DOHH2 (cell line): ENCODE data around the gene NME4.

Experiments used
- H3F3A ChIP-seq: fragments of 200-600 bp; sonication (generic), shearing (Covaris generic); 2 replicates; pipeline ENCODE4 v1.6.0; 2016; ENCODE audit warnings: antibody characterized with exemption, mild to moderate bottlenecking; ENCODE audit not compliant: control insufficient read depth, insufficient read depth
- H3K27ac ChIP-seq: fragments of 200-600 bp; sonication (generic); 2 replicates; pipeline ENCODE4 v1.5.1; 2014; ENCODE audit warnings: low read depth, mild to moderate bottlenecking, low read length, moderate library complexity
- H3K27me3 ChIP-seq: fragments of 200-600 bp; sonication (generic); 2 replicates; pipeline ENCODE4 v1.6.1; 2014; ENCODE audit warnings: mild to moderate bottlenecking, low read length, mixed read lengths; ENCODE audit not compliant: control insufficient read depth
- H3K36me3 ChIP-seq: fragments of 200-600 bp; sonication (generic); 2 replicates; pipeline ENCODE4 v1.6.1; 2014; ENCODE audit warnings: mild to moderate bottlenecking, low read length, moderate library complexity, mixed read lengths; ENCODE audit not compliant: control insufficient read depth
- H3K4me1 ChIP-seq: fragments of 200-600 bp; sonication (generic); 2 replicates; pipeline ENCODE4 v1.6.1; 2014; ENCODE audit warnings: mild to moderate bottlenecking, low read length, mixed read lengths; ENCODE audit not compliant: control insufficient read depth
- H3K4me2 ChIP-seq: fragments of 200-600 bp; sonication (generic); 2 replicates; pipeline ENCODE4 v1.6.0; 2014; ENCODE audit warnings: mild to moderate bottlenecking, low read length, moderate library complexity
- H3K4me3 ChIP-seq: fragments of 200-600 bp; sonication (generic); 2 replicates; pipeline ENCODE4 v1.5.1; 2014; ENCODE audit warnings: mild to moderate bottlenecking, low read length, mixed read lengths
- H3K79me2 ChIP-seq: fragments of 200-600 bp; sonication (generic); 2 replicates; pipeline ENCODE4 v1.6.1; 2014; ENCODE audit warnings: mild to moderate bottlenecking, low read length, mixed read lengths; ENCODE audit not compliant: control insufficient read depth
- H3K9me2 ChIP-seq: fragments of 200-600 bp; sonication (generic); replicated peaks from 2 replicates; pipeline ENCODE4 v1.6.1; 2014; ENCODE audit warnings: mild to moderate bottlenecking, low read length, mixed read lengths; ENCODE audit not compliant: control insufficient read depth
- H3K9me3 ChIP-seq: fragments of 200-600 bp; sonication (generic); 2 replicates; pipeline ENCODE4 v1.6.1; 2014; ENCODE audit warnings: antibody characterized with exemption, low read length, mixed read lengths; ENCODE audit not compliant: control insufficient read depth, insufficient read depth
- H4K20me1 ChIP-seq: fragments of 200-600 bp; sonication (generic); 2 replicates; pipeline ENCODE4 v1.6.0; 2014; ENCODE audit warnings: low read depth, mild to moderate bottlenecking, antibody characterized with exemption, low read length, moderate library complexity; ENCODE audit not compliant: control insufficient read depth, insufficient read depth
- EZH2phosphoT487 ChIP-seq: fragments of 200-600 bp; sonication (generic); IDR thresholded peaks from 2 replicates; pipeline ENCODE4 v1.6.1; 2017; ENCODE audit warnings: borderline replicate concordance, mild to moderate bottlenecking, antibody characterized with exemption, low read length, moderate library complexity, mixed read lengths
- TF ChIP-seq, protein P1 (sequence below): fragments of 200-600 bp; sonication (generic); IDR thresholded peaks from one replicate; pipeline ENCODE4 v1.5.1; 2014; ENCODE audit warnings: antibody characterized with exemption, mild to moderate bottlenecking, low read depth, low read length; ENCODE audit not compliant: poor library complexity, severe bottlenecking

NME4 gene

DNA sequence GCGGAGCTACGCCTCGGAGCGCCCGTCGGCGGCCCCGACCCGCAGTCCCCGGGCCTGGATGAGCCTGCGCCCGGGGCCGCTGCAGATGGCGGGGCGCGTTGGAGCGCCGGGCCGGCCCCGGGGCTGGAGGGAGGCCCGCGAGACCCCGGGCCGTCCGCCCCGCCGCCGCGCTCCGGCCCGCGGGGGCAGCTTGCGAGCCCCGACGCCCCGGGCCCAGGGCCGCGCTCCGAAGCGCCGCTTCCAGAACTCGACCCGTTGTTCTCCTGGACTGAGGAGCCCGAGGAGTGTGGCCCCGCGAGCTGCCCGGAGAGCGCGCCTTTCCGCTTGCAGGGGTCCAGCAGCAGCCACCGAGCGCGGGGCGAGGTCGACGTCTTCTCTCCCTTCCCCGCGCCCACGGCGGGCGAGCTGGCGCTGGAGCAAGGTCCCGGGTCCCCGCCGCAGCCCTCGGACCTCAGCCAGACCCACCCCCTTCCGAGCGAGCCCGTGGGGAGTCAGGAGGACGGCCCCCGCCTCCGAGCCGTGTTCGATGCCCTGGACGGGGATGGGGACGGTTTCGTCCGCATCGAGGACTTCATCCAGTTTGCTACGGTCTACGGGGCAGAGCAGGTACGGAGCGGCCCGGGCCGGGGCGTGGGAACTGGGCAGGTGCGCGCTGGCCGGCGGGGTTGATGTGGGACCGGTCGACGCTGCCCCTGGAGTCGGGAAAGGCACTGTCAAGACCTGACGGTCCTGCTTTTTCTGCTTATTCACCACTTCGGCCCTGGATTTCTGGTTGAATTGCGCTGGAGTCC lies 29.3 kb downstream of the NME4 start:
- peaks cover 34% of the 10 kb centered on the region for H3K4me1 ChIP-seq
- no peak overlapping the region for H3K27ac ChIP-seq
- H3K9me2 ChIP-seq = no peaks in the 10 kb centered on the region
- H3K27me3 ChIP-seq = peaks cover 12% of the 10 kb centered on the region
- H3K9me3 ChIP-seq = no peaks in the 10 kb centered on the region
- H3K4me2 ChIP-seq = peak overlapping the region; percentile 87
- H3F3A ChIP-seq = no peaks in the 10 kb centered on the region
- no peak for TF ChIP-seq EZH2phosphoT487
- TF ChIP-seq, protein P1, sequence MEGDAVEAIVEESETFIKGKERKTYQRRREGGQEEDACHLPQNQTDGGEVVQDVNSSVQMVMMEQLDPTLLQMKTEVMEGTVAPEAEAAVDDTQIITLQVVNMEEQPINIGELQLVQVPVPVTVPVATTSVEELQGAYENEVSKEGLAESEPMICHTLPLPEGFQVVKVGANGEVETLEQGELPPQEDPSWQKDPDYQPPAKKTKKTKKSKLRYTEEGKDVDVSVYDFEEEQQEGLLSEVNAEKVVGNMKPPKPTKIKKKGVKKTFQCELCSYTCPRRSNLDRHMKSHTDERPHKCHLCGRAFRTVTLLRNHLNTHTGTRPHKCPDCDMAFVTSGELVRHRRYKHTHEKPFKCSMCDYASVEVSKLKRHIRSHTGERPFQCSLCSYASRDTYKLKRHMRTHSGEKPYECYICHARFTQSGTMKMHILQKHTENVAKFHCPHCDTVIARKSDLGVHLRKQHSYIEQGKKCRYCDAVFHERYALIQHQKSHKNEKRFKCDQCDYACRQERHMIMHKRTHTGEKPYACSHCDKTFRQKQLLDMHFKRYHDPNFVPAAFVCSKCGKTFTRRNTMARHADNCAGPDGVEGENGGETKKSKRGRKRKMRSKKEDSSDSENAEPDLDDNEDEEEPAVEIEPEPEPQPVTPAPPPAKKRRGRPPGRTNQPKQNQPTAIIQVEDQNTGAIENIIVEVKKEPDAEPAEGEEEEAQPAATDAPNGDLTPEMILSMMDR = no peak
- H3K4me3 ChIP-seq = peak overlapping the region; percentile 86
- H3K79me2 ChIP-seq = peaks cover 51% of the 10 kb centered on the region
- H4K20me1 ChIP-seq = peaks cover 8% of the 10 kb centered on the region; the same call in 1 of the 2 replicates
- peaks cover 16% of the 10 kb centered on the region for H3K36me3 ChIP-seq

DNA sequence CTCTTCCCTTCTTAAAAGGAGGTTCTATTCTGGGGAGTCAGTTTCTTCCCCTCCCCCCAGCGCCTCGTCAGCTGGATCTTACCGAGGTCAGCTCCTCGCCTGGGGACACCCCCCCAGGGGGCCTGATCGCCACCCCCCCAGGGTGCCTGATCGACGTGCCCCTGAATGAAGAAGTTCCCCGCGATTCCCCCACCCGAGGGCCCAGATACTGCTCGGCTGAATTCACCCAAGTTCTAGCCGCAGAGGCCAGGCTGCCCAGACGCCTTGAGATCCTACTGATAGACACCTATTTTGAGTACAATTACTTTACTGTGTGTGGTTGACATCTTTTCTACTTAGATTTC lies 29.9 kb downstream of the NME4 start:
- Histone ChIP-seq H4K20me1 (peaks cover 8% of the 10 kb centered on the region; the same call in 1 of the 2 replicates), H3K4me1 (peaks cover 34% of the 10 kb centered on the region), H3K27me3 (peaks cover 12% of the 10 kb centered on the region), H3K4me3 (peak overlapping the region; percentile 86), H3K9me3 (no peaks in the 10 kb centered on the region), H3K27ac (no peak overlapping the region), H3F3A (no peaks in the 10 kb centered on the region), H3K9me2 (no peaks in the 10 kb centered on the region), H3K36me3 (peaks cover 16% of the 10 kb centered on the region), H3K4me2 (peak overlapping the region; percentile 87), H3K79me2 (peaks cover 54% of the 10 kb centered on the region)
- TF ChIP-seq, protein P1 = no peak

DNA sequence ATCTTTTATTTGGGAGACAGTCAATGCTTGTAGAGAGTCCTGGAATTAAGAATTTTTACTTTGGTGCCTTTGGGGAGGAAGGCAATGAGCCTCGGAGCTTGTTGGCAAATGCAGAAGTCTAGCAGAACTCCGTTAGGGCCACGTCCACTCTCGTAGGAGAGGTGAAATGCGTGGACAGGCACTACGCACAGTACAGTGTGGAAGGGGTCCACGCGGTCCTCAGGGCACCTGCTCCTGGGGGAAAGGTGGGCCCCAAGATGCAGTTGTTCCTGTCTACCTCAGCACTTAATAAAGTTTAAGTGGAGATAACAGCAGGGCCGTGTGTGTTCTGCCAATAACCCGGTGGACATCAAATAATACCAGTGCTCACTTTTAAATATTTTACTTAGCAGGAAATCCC lies 30.3 kb downstream of the NME4 start:
- H3K27ac ChIP-seq = no peak overlapping the region
- no peak for TF ChIP-seq EZH2phosphoT487
- TF ChIP-seq, protein P1 = no peak
- H3F3A ChIP-seq = no peaks in the 10 kb centered on the region
- peaks cover 12% of the 10 kb centered on the region for H3K27me3 ChIP-seq
- peaks cover 34% of the 10 kb centered on the region for H3K4me1 ChIP-seq
- H3K36me3 ChIP-seq = peaks cover 16% of the 10 kb centered on the region
- H3K9me3 ChIP-seq = no peaks in the 10 kb centered on the region
- peak overlapping the region; percentile 86 for H3K4me3 ChIP-seq
- H4K20me1 ChIP-seq = peaks cover 8% of the 10 kb centered on the region; the same call in 1 of the 2 replicates
- no peaks in the 10 kb centered on the region for H3K9me2 ChIP-seq
- peaks cover 54% of the 10 kb centered on the region for H3K79me2 ChIP-seq
- H3K4me2 ChIP-seq = peak overlapping the region; percentile 87
